HPDE6-E6E7 (cell line): Measurements from ENCODE around the gene MRGPRE.

ENCODE experiments used
- DNase-seq: peaks from one replicate; pipeline ENCODE4 v3.0.0; 2011; ENCODE audit warnings: missing footprints; ENCODE audit errors: extremely low spot score

Gene MRGPRE

DNA sequence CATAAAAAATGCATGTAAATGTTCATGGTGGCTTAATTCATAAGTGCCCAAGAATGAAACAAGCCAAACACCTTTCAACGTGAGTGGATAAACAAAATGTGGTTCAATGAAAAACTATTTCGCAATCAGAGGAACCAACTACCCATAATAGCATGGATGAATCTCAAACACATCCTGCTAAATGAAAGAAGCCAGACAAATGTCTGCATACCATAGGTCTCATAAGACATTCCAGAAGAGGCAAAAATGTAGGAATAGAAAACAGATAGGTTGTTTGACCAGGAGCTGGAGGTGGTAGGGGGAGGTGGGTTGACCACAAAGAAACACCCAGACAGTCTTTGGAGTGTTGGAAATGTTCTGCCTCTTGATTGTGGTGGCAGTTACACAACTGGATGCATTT, 53.9 kb downstream of the MRGPRE start:
- no peak for DNase-seq

DNA sequence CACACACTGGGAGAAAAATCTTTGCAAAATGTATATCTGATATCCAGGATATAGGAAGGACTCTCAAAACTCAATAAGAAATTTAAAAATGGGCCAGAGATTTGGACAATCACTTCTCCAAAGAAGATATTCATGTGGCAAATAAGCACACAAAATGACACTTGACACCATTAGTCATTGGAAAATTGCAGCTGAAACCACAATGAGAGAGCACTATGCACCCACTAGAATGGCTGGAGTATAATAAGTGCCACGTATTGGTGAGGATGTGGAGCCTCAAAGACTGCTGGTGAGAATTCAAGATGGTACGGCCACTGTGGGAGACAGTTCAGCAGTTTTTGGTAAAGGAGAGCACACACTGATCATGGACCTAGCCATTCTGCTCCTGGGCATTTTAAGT, 54.3 kb downstream of the MRGPRE start:
- DNase-seq = no peak
